Esophagus squamous epithelium (tissue), 5 donors: ENCODE measurements around the gene MOB3B. TPM values are rescaled to one million over a fixed set of nuclear protein-coding genes. Genes with fewer than 3 reads are reported as not detected.

Experiments used
- DNase-seq: peaks from one replicate; lab custom pipeline; 2025; lab: John Stamatoyannopoulos, UW
- H3K27ac ChIP-seq, 4 donors: fragments of 200-600 bp; sonication (generic); one replicate each; pipeline ENCODE4 v1.5.1; 2016 to 2019; ENCODE audit warnings: mild to moderate bottlenecking in 1 of 4
- H3K27me3 ChIP-seq, 4 donors: fragments of 200-600 bp; sonication (generic); 1 replicate in 3 of 4; 2 replicates in 1 of 4; pipeline versions ENCODE4 v1.5.1 to v1.6.0; 2017 to 2021; ENCODE audit warnings: antibody characterized with exemption in 1 of 4
- H3K36me3 ChIP-seq, 3 donors: fragments of 200-600 bp; sonication (generic); one replicate each; pipeline ENCODE4 v1.5.1; 2016 to 2019
- H3K4me1 ChIP-seq, 3 donors: fragments of 200-600 bp; sonication (generic); one replicate each; pipeline ENCODE4 v1.5.1; 2017 to 2019
- H3K4me3 ChIP-seq, 4 donors: fragments of 200-600 bp; sonication (generic); 1 replicate in 3 of 4; 2 replicates in 1 of 4; pipeline ENCODE4 v1.5.1; 2016 to 2019; ENCODE audit warnings: mild to moderate bottlenecking in 2 of 4, moderate library complexity in 1 of 4
- H3K9me3 ChIP-seq, 3 donors: fragments of 200-600 bp; sonication (generic); one replicate each; pipeline ENCODE4 v1.5.1; 2016 to 2019
- POLR2A ChIP-seq, 4 donors: fragments of 450-650 bp; IDR thresholded peaks; one replicate each; pipeline ENCODE4 v1.6.1; 2017; ENCODE audit warnings: antibody characterized with exemption in 4 of 4, mild to moderate bottlenecking in 4 of 4, moderate library complexity in 3 of 4
- WGBS, 2 donors: methylation state at CpG; one replicate each; pipeline ENCODE4 v1.1.5; 2018; 5-methylcytosine and 5-hydroxymethylcytosine counted together
- intact Hi-C: fragments of 100-400 bp; cut with DNase I; formaldehyde crosslinking; loops from one replicate; pipeline ENCODE4 v1.15.0; 2022
- total RNA-seq, 4 donors: library from RNA; depleted of rRNA; stranded (reverse); fragments of >200 nt; gene quantifications; one replicate each; pipeline ENCODE4 v1.1.0, GENCODE V29; 2016
- TF ChIP-seq, protein P1 (sequence below), 6 experiments: fragments of 450-650 bp in 4 of 6; fragments of 200-600 bp in 2 of 6; sonication (generic) in 2 of 6; IDR thresholded peaks; one replicate each; pipeline ENCODE4 v1.5.1; 2016 to 2019; ENCODE audit warnings: antibody characterized with exemption in 6 of 6, mild to moderate bottlenecking in 4 of 6, moderate library complexity in 4 of 6
- donor health status: DM: yes; HTN: yes; CAD: no.

MOB3B gene
- total RNA-seq, 4 donors from 2014 or later: 2.2 to 7.6 (median 5.2) TPM

GRCh38 chr9:27471789-27472188 is 57.8 kb downstream of the MOB3B start:
- Histone ChIP-seq H3K27me3 (no peaks in the 10 kb centered on the region), H3K9me3 (no peaks in the 10 kb centered on the region), H3K4me3 (no peak overlapping the region), H3K4me1 (peaks cover 4 to 56% (median 12%) of the 10 kb centered on the region in 3 donors), H3K36me3 (no peaks in the 10 kb centered on the region), H3K27ac (peak overlapping the region in 2 of 4 donors; percentile 31 to 73)
- TF ChIP-seq, protein P1, sequence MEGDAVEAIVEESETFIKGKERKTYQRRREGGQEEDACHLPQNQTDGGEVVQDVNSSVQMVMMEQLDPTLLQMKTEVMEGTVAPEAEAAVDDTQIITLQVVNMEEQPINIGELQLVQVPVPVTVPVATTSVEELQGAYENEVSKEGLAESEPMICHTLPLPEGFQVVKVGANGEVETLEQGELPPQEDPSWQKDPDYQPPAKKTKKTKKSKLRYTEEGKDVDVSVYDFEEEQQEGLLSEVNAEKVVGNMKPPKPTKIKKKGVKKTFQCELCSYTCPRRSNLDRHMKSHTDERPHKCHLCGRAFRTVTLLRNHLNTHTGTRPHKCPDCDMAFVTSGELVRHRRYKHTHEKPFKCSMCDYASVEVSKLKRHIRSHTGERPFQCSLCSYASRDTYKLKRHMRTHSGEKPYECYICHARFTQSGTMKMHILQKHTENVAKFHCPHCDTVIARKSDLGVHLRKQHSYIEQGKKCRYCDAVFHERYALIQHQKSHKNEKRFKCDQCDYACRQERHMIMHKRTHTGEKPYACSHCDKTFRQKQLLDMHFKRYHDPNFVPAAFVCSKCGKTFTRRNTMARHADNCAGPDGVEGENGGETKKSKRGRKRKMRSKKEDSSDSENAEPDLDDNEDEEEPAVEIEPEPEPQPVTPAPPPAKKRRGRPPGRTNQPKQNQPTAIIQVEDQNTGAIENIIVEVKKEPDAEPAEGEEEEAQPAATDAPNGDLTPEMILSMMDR (IDR thresholded peaks at IDR 0.05): no peak
- TF ChIP-seq POLR2A (IDR thresholded peaks at IDR 0.05): no peak
- intact Hi-C loops: no loop called here
- DNase-seq: no peak
- whole genome bisulfite sequencing, 2 donors: 61 to 70% methylated on average over 3 of the region's 3 CpGs

- Histone ChIP-seq H3K4me1 (peaks cover 4 to 56% (median 12%) of the 10 kb centered on the region in 3 donors), H3K27me3 (no peaks in the 10 kb centered on the region), H3K36me3 (no peaks in the 10 kb centered on the region), H3K27ac (peak overlapping the region in 2 of 4 donors; percentile 31 to 73), H3K9me3 (no peaks in the 10 kb centered on the region), H3K4me3 (no peak overlapping the region)
- no peak for TF ChIP-seq POLR2A (IDR thresholded peaks at IDR 0.05)
- TF ChIP-seq, protein P1 (IDR thresholded peaks at IDR 0.05): no peak
- intact Hi-C loops: no loop called here
- DNase-seq: no peak
- 94 to 95% methylated on average over 5 of the region's 5 CpGs for WGBS, 2 donors
These were observed 58.2 kb downstream of the MOB3B start for GRCh38 chr9:27471366-27471765.

DNA sequence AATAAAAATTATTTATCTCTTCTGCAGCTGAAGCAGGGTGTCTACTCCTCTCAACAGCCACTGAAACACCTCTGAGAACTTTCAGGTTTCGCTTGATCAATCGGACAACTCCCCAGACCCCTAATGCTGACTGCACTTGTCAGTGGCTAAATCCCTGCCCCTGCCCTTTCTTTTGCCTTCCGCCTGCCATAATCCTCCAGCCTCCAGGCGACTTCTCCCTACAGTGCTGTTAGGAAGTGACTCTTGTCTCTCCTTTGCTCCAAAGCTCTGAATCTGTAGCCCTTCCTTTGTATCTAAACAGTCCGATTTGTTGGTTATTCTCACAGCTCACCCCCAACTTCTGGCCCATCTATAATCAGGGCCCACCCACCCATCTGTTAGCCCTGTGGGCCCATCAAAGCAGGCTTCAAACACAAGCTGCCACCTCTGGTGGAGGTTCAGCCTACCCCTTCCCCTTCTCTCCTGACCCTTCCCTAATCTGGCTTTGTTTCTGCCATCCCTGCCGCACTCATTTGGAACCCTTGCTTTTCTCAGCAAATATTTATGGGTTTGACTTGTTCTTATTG is 59.2 kb downstream of the MOB3B start:
- H3K9me3 ChIP-seq: no peaks in the 10 kb centered on the region
- H3K4me1 ChIP-seq: peaks cover 8 to 56% (median 12%) of the 10 kb centered on the region in 3 donors
- no peak for DNase-seq
- intact Hi-C loops: no loop called here
- no peaks in the 10 kb centered on the region for H3K36me3 ChIP-seq
- no peak overlapping the region for H3K4me3 ChIP-seq
- TF ChIP-seq, protein P1 (IDR thresholded peaks at IDR 0.05): no peak
- no peak for TF ChIP-seq POLR2A (IDR thresholded peaks at IDR 0.05)
- 96% methylated on average over 6 of the region's 6 CpGs for WGBS, 2 donors
- H3K27me3 ChIP-seq: no peaks in the 10 kb centered on the region
- H3K27ac ChIP-seq: peak overlapping the region in 1 of 4 donors; percentile 3

DNA sequence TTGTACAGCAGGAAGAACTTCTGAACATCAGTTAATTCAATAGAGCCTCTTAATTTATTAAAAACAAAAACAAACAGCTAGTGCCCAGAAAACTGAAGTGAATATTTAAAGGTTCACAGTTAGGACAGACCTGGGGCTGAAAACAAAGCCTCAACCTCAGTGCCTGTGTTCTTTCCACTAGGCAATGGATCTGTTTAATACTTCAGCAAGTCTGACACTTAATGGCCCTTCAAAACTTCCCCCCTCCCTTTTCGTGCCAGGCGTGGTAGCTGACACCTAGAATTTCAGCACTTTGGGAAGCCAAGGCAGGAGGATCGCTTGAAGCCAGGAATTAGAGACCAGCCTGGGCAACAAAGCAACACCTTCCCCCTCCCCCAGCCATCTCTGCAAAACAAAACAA is 60.1 kb downstream of the MOB3B start:
- Histone ChIP-seq H3K4me1 (peaks cover 8 to 53% (median 12%) of the 10 kb centered on the region in 3 donors), H3K4me3 (no peak overlapping the region), H3K9me3 (no peaks in the 10 kb centered on the region), H3K36me3 (no peaks in the 10 kb centered on the region), H3K27me3 (no peaks in the 10 kb centered on the region), H3K27ac (no peak overlapping the region)
- intact Hi-C loops: no loop called here
- no peak for DNase-seq
- WGBS, 2 donors: 96 to 100% methylated on average over 3 of the region's 3 CpGs
- no peak for TF ChIP-seq POLR2A (IDR thresholded peaks at IDR 0.05)
- TF ChIP-seq, protein P1 (IDR thresholded peaks at IDR 0.05): no peak

DNA sequence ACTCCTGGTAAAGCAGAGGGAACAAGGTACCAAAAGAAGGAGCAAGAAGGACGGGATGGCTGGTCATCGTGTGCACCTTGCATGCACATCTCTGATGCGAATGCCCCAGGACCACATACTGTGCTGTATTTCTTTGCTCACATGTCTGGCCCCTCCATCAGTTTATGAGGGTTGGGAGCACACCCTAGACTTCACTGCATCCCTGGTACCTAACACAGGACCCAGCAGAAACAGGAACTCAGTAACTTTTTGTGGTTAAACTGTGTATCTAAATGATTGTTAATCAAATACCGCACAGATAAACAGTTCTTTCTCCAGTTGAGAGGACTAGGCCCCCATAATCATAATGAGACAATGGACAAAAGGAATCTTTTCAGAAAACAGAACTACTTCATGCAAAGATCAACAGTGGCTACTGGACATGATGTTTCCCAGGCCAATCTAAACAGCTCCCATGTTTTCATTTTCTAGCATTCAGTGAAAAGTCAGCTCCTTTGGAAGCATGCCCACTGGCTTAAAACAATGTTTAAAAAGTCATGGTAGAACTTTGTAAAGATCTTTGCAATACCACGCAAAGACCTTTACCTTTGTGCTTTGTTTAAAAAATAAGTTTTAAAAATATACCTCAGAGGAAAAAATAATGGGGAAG is 61.0 kb downstream of the MOB3B start:
- H3K4me3 ChIP-seq: no peak overlapping the region
- TF ChIP-seq POLR2A (IDR thresholded peaks at IDR 0.05): no peak
- TF ChIP-seq, protein P1 (IDR thresholded peaks at IDR 0.05): no peak
- H3K9me3 ChIP-seq: no peaks in the 10 kb centered on the region
- H3K27me3 ChIP-seq: no peaks in the 10 kb centered on the region
- DNase-seq: no peak
- peaks cover 8 to 45% (median 9%) of the 10 kb centered on the region in 3 donors for H3K4me1 ChIP-seq
- WGBS, 2 donors: 78 to 88% methylated on average over 5 of the region's 5 CpGs
- no peaks in the 10 kb centered on the region for H3K36me3 ChIP-seq
- peak overlapping the region in 1 of 4 donors; percentile 3 for H3K27ac ChIP-seq
- intact Hi-C loops: no loop called here
